HepG2 (cell line): Measurements from ENCODE around the gene PEF1. TPM values are rescaled to one million over a fixed set of nuclear protein-coding genes. Genes with fewer than 3 reads are reported as not detected.

Source experiments
- ATAC-seq: fragments of 200-7000 bp; cut with Tn5 transposase; 3 replicates; pipeline ENCODE4 v1.9.1; 2020; ENCODE audit warnings: mild to moderate bottlenecking, moderate library complexity
- BruUV-seq: library from RNA; stranded (reverse); fragments of 400-500 nt; replicated peaks from 2 replicates; lab custom pipeline; 2021; lab: Mats Ljungman, UMichigan
- CTCF ChIA-PET: fragments of 300-600 bp; formaldehyde crosslinking; extraction: SDS; loops from one replicate; lab custom pipeline; 2021; ENCODE audit warnings: low total read pairs, inconsistent platforms, low intra/inter-chr PET ratio; lab: Yijun Ruan, JAX
- POLR2A ChIA-PET: fragments of 350-600 bp; sonication (Branson Sonifier 250); formaldehyde crosslinking; loops from one replicate; lab custom pipeline; 2020; ENCODE audit warnings: antibody characterized with exemption, inconsistent platforms; lab: Yijun Ruan, JAX
- DNase-seq: peaks from one replicate; pipeline ENCODE4 v3.0.0-alpha.2; 2015; ENCODE audit warnings: low spot score
- FAIRE-seq: peaks from 3 replicates; lab custom pipeline; 2011; peaks lifted over from hg19 to GRCh38; lab: Jason Lieb, UNC
- H2AFZ ChIP-seq: one replicate; pipeline ENCODE4 v1.6.1; 2011; ENCODE audit warnings: low read length, inconsistent platforms
- H3K27ac ChIP-seq: fragments of 300-600 bp; 3 replicates; pipeline ENCODE4 v1.8.0; 2011; ENCODE audit warnings: mixed run types, mild to moderate bottlenecking, mixed read lengths, low read length, inconsistent platforms; ENCODE audit not compliant: insufficient read depth; ENCODE audit errors: extremely low read length
- H3K27me3 ChIP-seq, 2 experiments: fragments of 200-600 bp in 1 of 2; 2 replicates in 1 of 2; 3 replicates in 1 of 2; pipeline versions ENCODE4 v1.6.0 to v1.8.0; 2011; ENCODE audit warnings: low read length in 2 of 2, mild to moderate bottlenecking in 2 of 2, moderate library complexity in 2 of 2, inconsistent platforms in 1 of 2; ENCODE audit not compliant: insufficient read depth in 2 of 2, control insufficient read depth in 1 of 2
- H3K36me3 ChIP-seq, 2 experiments: fragments of 200-600 bp in 1 of 2; replicated peaks in 1 of 2; 2 replicates in 1 of 2; 3 replicates in 1 of 2; pipeline versions ENCODE4 v1.5.1 to v1.8.0; 2011; ENCODE audit warnings: low read length in 2 of 2, inconsistent platforms in 1 of 2; ENCODE audit not compliant: insufficient read depth in 2 of 2, control insufficient read depth in 1 of 2
- H3K4me1 ChIP-seq: 2 replicates; pipeline ENCODE4 v1.5.1; 2012; ENCODE audit warnings: low read length, inconsistent platforms; ENCODE audit not compliant: insufficient read depth
- H3K4me2 ChIP-seq: 2 replicates; pipeline ENCODE4 v1.6.0; 2011; ENCODE audit warnings: low read depth, low read length, inconsistent platforms
- H3K4me3 ChIP-seq, 3 experiments: fragments of 200-600 bp in 1 of 3; sonication (generic), shearing (Covaris generic) in 1 of 3; replicated peaks in 1 of 3; 2 replicates each; pipeline ENCODE4 v1.5.1; 2011 to 2016; ENCODE audit warnings: low read length in 3 of 3, inconsistent platforms in 2 of 3, low read depth in 2 of 3, mild to moderate bottlenecking in 2 of 3, control low read depth in 1 of 3, mixed read lengths in 1 of 3; ENCODE audit not compliant: insufficient read depth in 1 of 3
- H3K79me2 ChIP-seq: one replicate; pipeline ENCODE4 v1.6.1; 2011; ENCODE audit warnings: low read length, inconsistent platforms; ENCODE audit not compliant: insufficient read depth
- H3K9ac ChIP-seq: 2 replicates; pipeline ENCODE4 v1.6.0; 2011; ENCODE audit warnings: mild to moderate bottlenecking, low read depth, low read length, inconsistent platforms; ENCODE audit not compliant: insufficient read depth
- H3K9me3 ChIP-seq: 2 replicates; pipeline ENCODE4 v1.5.1; 2012; ENCODE audit warnings: mild to moderate bottlenecking, low read length
- H4K20me1 ChIP-seq: 2 replicates; pipeline ENCODE4 v1.6.0; 2011; ENCODE audit warnings: inconsistent platforms, mild to moderate bottlenecking, low read length, moderate library complexity; ENCODE audit not compliant: insufficient read depth
- CCAR2 ChIP-seq: fragments of 200-400 bp; formaldehyde crosslinking; optimal IDR thresholded peaks from 2 replicates; pipeline ENCODE3; 2018; ENCODE audit warnings: low read depth, mild to moderate bottlenecking, low read length, moderate library complexity
- FOXA1 ChIP-seq, 2 experiments: fragments of 450-650 bp in 1 of 2; sonication (generic) in 1 of 2; formaldehyde crosslinking in 1 of 2; IDR thresholded peaks; 2 replicates each; pipeline versions ENCODE4 v1.4.0 to v1.6.1; 2016 to 2020; ENCODE audit warnings: missing genetic modification reagents in 1 of 2
- FOXA3 ChIP-seq: IDR thresholded peaks from 2 replicates; pipeline ENCODE4 v1.6.1; 2016; ENCODE audit warnings: missing genetic modification reagents, missing compliant biosample characterization
- PHB2 ChIP-seq: fragments of 450-650 bp; IDR thresholded peaks from 2 replicates; pipeline ENCODE4 v1.6.1; 2018; ENCODE audit not compliant: partially characterized antibody
- SRSF1 ChIP-seq: fragments of 200-400 bp; formaldehyde crosslinking; optimal IDR thresholded peaks from 2 replicates; pipeline ENCODE3; 2017; ENCODE audit warnings: mild to moderate bottlenecking, low read depth, low read length, moderate library complexity
- TCF7L2 ChIP-seq: IDR thresholded peaks from 2 replicates; pipeline ENCODE4 v1.6.1; 2011; ENCODE audit warnings: mild to moderate bottlenecking, low read depth, low read length, moderate library complexity
- ZBTB44 ChIP-seq: sonication (generic); formaldehyde crosslinking; IDR thresholded peaks from 2 replicates; pipeline ENCODE4 v1.4.0; 2020; ENCODE audit warnings: missing genetic modification reagents
- ZEB1 ChIP-seq: IDR thresholded peaks from 2 replicates; pipeline ENCODE4 v1.6.1; 2012; ENCODE audit warnings: mild to moderate bottlenecking, low read depth, inconsistent platforms; ENCODE audit not compliant: insufficient replicate concordance
- ZNF567 ChIP-seq: sonication (generic); formaldehyde crosslinking; IDR thresholded peaks from 2 replicates; pipeline ENCODE4 v1.8.1; 2023; ENCODE audit warnings: mild to moderate bottlenecking, missing genetic modification reagents, borderline replicate concordance
- WGBS: methylation state at CpG from one replicate; pipeline ENCODE4 v1.1.6; 2017; ENCODE audit warnings: low lambda C conversion rate; 5-methylcytosine and 5-hydroxymethylcytosine counted together
- in situ Hi-C: cut with HindIII; loops from 2 replicates; pipeline ENCODE4 v1.10.0; 2017; ENCODE audit warnings: low pct_unique_long_range_greater_than_20kb; ENCODE audit not compliant: extremely low pct_ligation_motif_present
- intact Hi-C: fragments of 100-400 bp; cut with micrococcal nuclease; formaldehyde crosslinking; loops from one replicate; pipeline ENCODE4 v1.10.0; 2022; ENCODE audit not compliant: unreplicated experiment
- polyA plus RNA-seq, 8 experiments: library from polyadenylated mRNA; depleted of rRNA in 3 of 8; stranded (reverse) in 7 of 8; unstranded in 1 of 8; fragments of >200 nt; fragmentation: Illumina TruSeq in 4 of 8; extraction: Trizol in 4 of 8; gene quantifications; 2 replicates each; pipeline versions ENCODE4 v1.2.1 to v1.2.3, GENCODE V29; 2011 to 2016; ENCODE audit warnings: low read depth in 4 of 8, missing spikeins in 1 of 8, mixed read lengths in 1 of 8; ENCODE audit not compliant: insufficient read depth in 1 of 8
- total RNA-seq, 5 experiments: library from RNA; depleted of rRNA; stranded (reverse); fragments of >200 nt; fragmentation: Illumina TruSeq; extraction: Trizol; gene quantifications; 2 replicates each; pipeline ENCODE4 v1.2.3, GENCODE V29; 2016; ENCODE audit warnings: low read depth in 1 of 5
- TF ChIP-seq, protein P1 (sequence below): sonication (generic); formaldehyde crosslinking; IDR thresholded peaks from 2 replicates; pipeline ENCODE4 v1.4.0; 2020; ENCODE audit warnings: mild to moderate bottlenecking, missing genetic modification reagents
- TF ChIP-seq, protein P2 (sequence below): IDR thresholded peaks from 2 replicates; pipeline ENCODE4 v1.6.1; 2016; ENCODE audit warnings: mild to moderate bottlenecking, missing biosample characterization, missing genetic modification reagents

Gene PEF1
- total and polyA plus RNA-seq, 2 of the 13 experiments (the other 11 are each of a cell fraction or from before 2014, with no cell fraction given), result 57.1 to 57.8 TPM

DNA sequence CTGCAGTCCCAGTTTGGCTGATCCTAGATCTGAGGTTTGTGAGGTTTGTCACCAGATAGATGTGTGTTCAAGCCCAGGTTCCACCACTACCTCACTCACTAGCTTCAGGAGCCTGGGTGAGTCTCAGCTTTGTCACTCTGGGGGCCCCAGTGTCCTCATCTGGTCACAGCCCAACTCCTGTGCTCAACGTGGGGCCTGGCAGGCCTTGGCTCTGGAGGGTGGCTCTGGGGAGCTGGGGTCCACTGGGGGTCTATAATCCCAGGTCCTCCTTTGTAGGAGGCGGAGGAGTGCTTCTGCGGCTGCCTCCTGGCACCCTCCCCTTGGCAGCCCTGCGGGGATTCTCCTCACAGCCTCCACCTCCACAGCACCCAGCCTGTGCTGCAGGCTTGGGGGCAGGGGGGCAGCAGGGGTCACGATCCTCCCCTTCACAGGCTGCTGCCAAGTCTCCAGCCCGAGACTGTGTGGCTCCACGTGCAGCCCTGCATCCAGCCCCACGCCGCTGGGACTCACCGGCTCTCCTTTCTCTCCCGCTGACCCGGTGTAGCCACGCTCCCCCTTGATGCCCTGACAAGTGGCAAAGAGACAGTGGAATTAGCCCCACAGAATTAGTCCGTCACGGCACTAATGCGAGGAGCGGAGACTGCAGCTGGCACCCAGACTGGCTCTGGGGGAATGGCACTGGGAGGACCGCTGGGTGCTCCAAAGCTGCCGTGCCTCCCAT, 22.5 kb upstream of the PEF1 start:
- no peaks in the 10 kb centered on the region for H3K36me3 ChIP-seq
- no peaks in the 10 kb centered on the region for H3K79me2 ChIP-seq
- DNase-seq (no peak), FAIRE-seq (no peak)
- no TSS peak for BruUV-seq
- intact Hi-C loops, result no loop called here
- H3K4me1 ChIP-seq, result peaks cover 10% of the 10 kb centered on the region
- no peak overlapping the region for H3K27ac ChIP-seq
- no peaks in the 10 kb centered on the region for H4K20me1 ChIP-seq
- no peak overlapping the region for H3K9ac ChIP-seq
- in situ Hi-C loops, result loop anchor here (5.0 kb wide), 2 partner anchors 35 to 120 kb away; partner anchors contain the start of gene COL16A1
- CTCF ChIA-PET, result interaction anchor here (0.9 kb wide), 1 partner anchor 122 kb away, joined by 3 read pairs; no protein-coding TSS in a partner anchor
- WGBS, result 81% methylated on average over 3 of the region's 19 CpGs
- TF ChIP-seq FOXA1 (IDR thresholded peaks at IDR 0.05), result no peak
- TF ChIP-seq FOXA1 (CRISPR knock-in tag; IDR thresholded peaks at IDR 0.05), result no peak
- no peak for TF ChIP-seq FOXA3 (CRISPR knock-in tag)
- no peak for TF ChIP-seq PHB2
- TF ChIP-seq, protein P1, sequence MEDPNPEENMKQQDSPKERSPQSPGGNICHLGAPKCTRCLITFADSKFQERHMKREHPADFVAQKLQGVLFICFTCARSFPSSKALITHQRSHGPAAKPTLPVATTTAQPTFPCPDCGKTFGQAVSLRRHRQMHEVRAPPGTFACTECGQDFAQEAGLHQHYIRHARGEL (CRISPR knock-in tag), result no peak
- TF ChIP-seq SRSF1, result no peak
- no peak for TF ChIP-seq ZNF567 (CRISPR knock-in tag)
- TF ChIP-seq ZEB1, result no peak
- TF ChIP-seq, protein P2, sequence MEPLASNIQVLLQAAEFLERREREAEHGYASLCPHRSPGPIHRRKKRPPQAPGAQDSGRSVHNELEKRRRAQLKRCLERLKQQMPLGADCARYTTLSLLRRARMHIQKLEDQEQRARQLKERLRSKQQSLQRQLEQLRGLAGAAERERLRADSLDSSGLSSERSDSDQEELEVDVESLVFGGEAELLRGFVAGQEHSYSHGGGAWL (CRISPR knock-in tag), result no peak
- no peak for TF ChIP-seq CCAR2
- no peak for TF ChIP-seq TCF7L2
- no peak for TF ChIP-seq ZBTB44 (CRISPR knock-in tag)
- TF ChIP-seq, all 625 proteins: peak for 0
- H3K4me3 ChIP-seq, result no peak overlapping the region
- H3K4me2 ChIP-seq, result no peak overlapping the region
- no peaks in the 10 kb centered on the region for H3K9me3 ChIP-seq
- ATAC-seq, result no peak
- H3K27me3 ChIP-seq, result no peaks in the 10 kb centered on the region
- POLR2A ChIA-PET, result interaction anchor here (1.0 to 3.8 kb wide), 3 partner anchors 34 to 48 kb away, joined by 3 to 24 read pairs (median 3); partner anchors contain the start of gene COL16A1
- no peak overlapping the region for H2AFZ ChIP-seq
